Activated CD8-positive, alpha-beta memory T cell treated with anti-CD3 and anti-CD28 coated beads, Interleukin-2, amount 10 ng/mL, durations not matched to agents 7 days and 5 days (primary cell): ENCODE measurements around the gene S100A1. TPM values are rescaled to one million over a fixed set of nuclear protein-coding genes. Genes with fewer than 3 reads are reported as not detected.
"Not testable (repeated sequence)": the region's sequence is repeated elsewhere in the genome, so short reads cannot be mapped to it uniquely, and the experiment has no call there.

Source experiments
- ATAC-seq: fragments of 150-1000 bp; cut with Tn5 transposase; one replicate; pipeline ENCODE4 v1.10.0; 2021; ENCODE audit warnings: moderate library complexity
- CTCF ChIA-PET: fragments of 350-600 bp; sonication (Branson Sonifier 250); formaldehyde crosslinking; loops from one replicate; lab custom pipeline; 2021; ENCODE audit warnings: antibody characterized with exemption; lab: Charles Lee
- DNase-seq: peaks from one replicate; pipeline ENCODE4 v3.0.0-alpha.2; 2020
- H3K27ac Mint-ChIP-seq: one replicate; pipeline ENCODE4 v1.8.0; 2021; ENCODE audit warnings: mild to moderate bottlenecking, mixed read lengths
- H3K27me3 Mint-ChIP-seq: one replicate; pipeline ENCODE4 v1.8.0; 2021; ENCODE audit warnings: mixed read lengths
- H3K36me3 Mint-ChIP-seq: one replicate; pipeline ENCODE4 v1.8.0; 2021; ENCODE audit warnings: mild to moderate bottlenecking, mixed read lengths
- H3K4me1 Mint-ChIP-seq: one replicate; pipeline ENCODE4 v1.8.0; 2021; ENCODE audit warnings: mixed read lengths
- H3K4me3 Mint-ChIP-seq: one replicate; pipeline ENCODE4 v1.8.0; 2021; ENCODE audit warnings: mild to moderate bottlenecking, moderate library complexity, mixed read lengths
- H3K9me3 Mint-ChIP-seq: one replicate; pipeline ENCODE4 v1.8.0; 2022; ENCODE audit warnings: low read depth, mixed read lengths
- total RNA-seq, 2 experiments: library from RNA; stranded (reverse); gene quantifications; one replicate each; pipeline ENCODE4 v1.2.3, GENCODE V29; 2021

S100A1 gene
- total RNA-seq, 2 experiments from 2014 or later = not detected

- Mint-ChIP-seq H3K27ac (no peak overlapping the region), H3K4me3 (no peak overlapping the region), H3K36me3 (peaks cover 65% of the 10 kb centered on the region), H3K27me3 (no peaks in the 10 kb centered on the region), H3K4me1 (peaks cover 34% of the 10 kb centered on the region), H3K9me3 (no peaks in the 10 kb centered on the region)
- CTCF ChIA-PET = no interaction called here
- no peak for ATAC-seq
- no peak for DNase-seq
Observed at GRCh38 chr1:153639280-153639679, 11.0 kb downstream of the S100A1 start.

GRCh38 chr1:153640213-153640612 lies 12.0 kb downstream of the S100A1 start:
- H3K4me3 Mint-ChIP-seq, H3K27me3 Mint-ChIP-seq, DNase-seq, H3K9me3 Mint-ChIP-seq, H3K27ac Mint-ChIP-seq, ATAC-seq, CTCF ChIA-PET: not testable (repeated sequence)
- Mint-ChIP-seq H3K4me1 (peaks cover 31% of the 10 kb centered on the region), H3K36me3 (peaks cover 68% of the 10 kb centered on the region)

- Mint-ChIP-seq H3K27ac (no peak overlapping the region), H3K9me3 (no peaks in the 10 kb centered on the region), H3K4me1 (peaks cover 32% of the 10 kb centered on the region), H3K4me3 (no peak overlapping the region), H3K27me3 (no peaks in the 10 kb centered on the region), H3K36me3 (peaks cover 73% of the 10 kb centered on the region)
- no peak for DNase-seq
- no peak for ATAC-seq
- CTCF ChIA-PET = no interaction called here
Observed at GRCh38 chr1:153640861-153641260, 12.6 kb downstream of the S100A1 start.

- Mint-ChIP-seq H3K27ac (no peak overlapping the region), H3K4me3 (no peak overlapping the region), H3K4me1 (peaks cover 31% of the 10 kb centered on the region), H3K9me3 (no peaks in the 10 kb centered on the region), H3K27me3 (no peaks in the 10 kb centered on the region), H3K36me3 (peaks cover 70% of the 10 kb centered on the region)
- DNase-seq (no peak), ATAC-seq (no peak)
- CTCF ChIA-PET = interaction anchor here (1.4 kb wide), 1 partner anchor 8 kb away, joined by 5 read pairs; the partner anchor contains the start of gene CHTOP
Observed at GRCh38 chr1:153642161-153642560, 13.9 kb downstream of the S100A1 start.

DNA sequence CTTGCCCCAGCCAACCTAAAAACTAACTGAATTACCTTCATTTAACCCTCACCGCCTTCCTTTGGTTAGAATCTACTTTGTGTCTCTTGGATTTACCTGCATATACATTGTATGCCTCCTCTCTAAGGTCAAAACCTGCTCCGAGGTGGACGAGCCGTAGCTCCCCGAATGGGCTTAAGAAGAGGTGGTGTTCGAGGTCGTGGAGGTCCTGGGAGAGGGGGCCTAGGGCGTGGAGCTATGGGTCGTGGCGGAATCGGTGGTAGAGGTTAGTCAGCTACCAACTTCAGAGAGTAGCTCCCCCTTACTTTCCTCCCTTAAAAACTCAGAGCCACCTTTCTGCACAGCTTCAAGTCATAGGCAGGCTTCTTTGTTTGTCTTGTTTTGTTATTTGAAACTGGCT lies 14.9 kb downstream of the S100A1 start:
- H3K27ac Mint-ChIP-seq = no peak overlapping the region
- H3K4me1 Mint-ChIP-seq = peaks cover 29% of the 10 kb centered on the region
- no peaks in the 10 kb centered on the region for H3K9me3 Mint-ChIP-seq
- no peaks in the 10 kb centered on the region for H3K27me3 Mint-ChIP-seq
- DNase-seq (no peak), ATAC-seq (no peak)
- no peak overlapping the region for H3K4me3 Mint-ChIP-seq
- CTCF ChIA-PET = interaction anchor here (0.9 to 1.6 kb wide), 4 partner anchors 9 to 37 kb away, joined by 3 to 6 read pairs (median 4); partner anchors contain the start of gene CHTOP
- peaks cover 69% of the 10 kb centered on the region for H3K36me3 Mint-ChIP-seq

DNA sequence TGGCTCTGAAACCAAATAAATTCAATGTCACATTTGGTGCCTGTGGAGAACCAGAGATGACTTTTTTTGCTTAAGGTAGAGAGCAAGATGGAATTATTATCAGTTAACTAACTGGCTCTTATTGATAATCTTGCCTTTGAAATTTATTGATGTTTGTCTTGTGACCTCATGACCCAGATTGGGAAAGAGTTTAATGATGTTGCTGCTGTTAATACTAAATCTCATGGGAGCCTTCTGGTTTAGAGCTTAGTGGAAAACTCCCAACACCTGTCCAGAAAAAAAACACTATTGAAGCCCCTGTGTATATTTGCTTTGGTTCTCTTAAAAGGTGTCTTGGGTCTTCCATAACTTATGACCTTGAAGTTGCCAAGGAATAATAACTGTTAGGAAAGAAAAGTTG lies 15.6 kb downstream of the S100A1 start:
- H3K27me3 Mint-ChIP-seq = no peaks in the 10 kb centered on the region

GRCh38 chr1:153646672-153647345 lies 18.6 kb downstream of the S100A1 start:
- no peaks in the 10 kb centered on the region for H3K9me3 Mint-ChIP-seq
- DNase-seq = no peak
- no peak overlapping the region for H3K4me3 Mint-ChIP-seq
- CTCF ChIA-PET = interaction anchor here (0.9 to 1.7 kb wide), 2 partner anchors 10 to 113 kb away, joined by 3 to 5 read pairs; no protein-coding TSS in a partner anchor
- peaks cover 46% of the 10 kb centered on the region for H3K36me3 Mint-ChIP-seq
- H3K27ac Mint-ChIP-seq = peak overlapping the region; percentile 63
- ATAC-seq = no peak
- H3K4me1 Mint-ChIP-seq = peaks cover 33% of the 10 kb centered on the region
- H3K27me3 Mint-ChIP-seq = no peaks in the 10 kb centered on the region

More for the DNA sequence above, 15.6 kb downstream of the S100A1 start:
- H3K4me1 Mint-ChIP-seq = peaks cover 29% of the 10 kb centered on the region
- H3K27ac Mint-ChIP-seq = no peak overlapping the region
- DNase-seq = no peak
- H3K9me3 Mint-ChIP-seq = no peaks in the 10 kb centered on the region
- CTCF ChIA-PET = interaction anchor here (1.0 to 1.6 kb wide), 3 partner anchors 9 to 36 kb away, joined by 3 to 6 read pairs (median 5); partner anchors contain the start of gene CHTOP
- no peak overlapping the region for H3K4me3 Mint-ChIP-seq
- peaks cover 64% of the 10 kb centered on the region for H3K36me3 Mint-ChIP-seq
- ATAC-seq = no peak

DNA sequence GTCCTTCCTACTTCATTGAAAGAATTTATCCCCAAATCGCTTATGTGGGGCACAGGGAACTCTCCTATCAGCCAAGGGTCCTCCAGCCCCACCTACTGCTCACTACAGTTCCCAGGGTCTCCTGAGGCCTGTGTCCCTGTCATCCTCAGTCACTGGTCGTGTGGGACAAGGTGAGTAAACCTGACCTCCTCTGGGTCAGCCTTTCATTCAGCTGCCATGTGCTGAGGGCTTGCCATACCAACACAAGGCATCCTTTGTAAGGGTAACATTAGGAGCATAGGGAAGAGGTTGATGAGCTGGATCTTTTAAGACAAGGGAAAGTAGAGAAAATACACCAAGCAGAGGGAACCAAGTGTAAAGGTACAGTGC lies 19.1 kb downstream of the S100A1 start:
- Mint-ChIP-seq H3K4me3 (no peak overlapping the region), H3K4me1 (peaks cover 30% of the 10 kb centered on the region), H3K27me3 (no peaks in the 10 kb centered on the region), H3K36me3 (peaks cover 43% of the 10 kb centered on the region), H3K9me3 (no peaks in the 10 kb centered on the region), H3K27ac (no peak overlapping the region)
- CTCF ChIA-PET = interaction anchor here (0.9 to 1.7 kb wide), 2 partner anchors 10 to 114 kb away, joined by 3 to 5 read pairs; no protein-coding TSS in a partner anchor
- no peak for ATAC-seq
- no peak for DNase-seq

- Mint-ChIP-seq H3K27ac (no peak overlapping the region), H3K4me1 (peaks cover 28% of the 10 kb centered on the region), H3K27me3 (no peaks in the 10 kb centered on the region), H3K36me3 (peaks cover 36% of the 10 kb centered on the region), H3K9me3 (no peaks in the 10 kb centered on the region), H3K4me3 (no peak overlapping the region)
- ATAC-seq (no peak), DNase-seq (no peak)
- CTCF ChIA-PET = no interaction called here
Observed at GRCh38 chr1:153648000-153648643, 19.9 kb downstream of the S100A1 start.

- H3K4me3 Mint-ChIP-seq = no peak overlapping the region
- ATAC-seq = peak; percentile 24
- H3K27ac Mint-ChIP-seq = peak overlapping the region; percentile 9
- H3K4me1 Mint-ChIP-seq = peaks cover 22% of the 10 kb centered on the region
- H3K36me3 Mint-ChIP-seq = peaks cover 26% of the 10 kb centered on the region
- H3K27me3 Mint-ChIP-seq = no peaks in the 10 kb centered on the region
- no peaks in the 10 kb centered on the region for H3K9me3 Mint-ChIP-seq
- CTCF ChIA-PET = interaction anchor here (0.6 kb wide), 1 partner anchor 21 kb away, joined by 3 read pairs; the partner anchor contains the start of gene S100A1
- DNase-seq = no peak
Observed at GRCh38 chr1:153649137-153649862, 21.1 kb downstream of the S100A1 start.

DNA sequence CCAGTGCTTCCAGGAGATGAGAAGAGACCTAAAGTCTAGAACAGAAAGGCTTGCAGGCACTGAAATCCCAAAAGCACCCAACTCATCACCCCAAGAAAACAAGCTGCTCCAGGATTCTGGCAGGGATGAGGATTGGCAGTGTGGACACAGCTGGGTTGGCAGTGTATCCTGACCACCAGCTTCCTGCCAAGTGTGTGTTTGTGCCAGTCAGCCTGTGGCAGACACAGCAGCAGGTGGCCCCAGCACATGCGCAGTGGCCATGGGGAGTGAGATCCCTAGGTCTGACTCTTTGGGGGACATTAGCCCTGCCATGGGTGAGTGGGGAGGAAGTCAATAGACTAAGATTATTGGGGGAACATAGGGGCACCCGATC lies 21.6 kb downstream of the S100A1 start:
- Mint-ChIP-seq H3K27ac (peak overlapping the region; percentile 9), H3K36me3 (peaks cover 22% of the 10 kb centered on the region), H3K4me3 (no peak overlapping the region), H3K4me1 (peaks cover 22% of the 10 kb centered on the region), H3K27me3 (no peaks in the 10 kb centered on the region), H3K9me3 (no peaks in the 10 kb centered on the region)
- no peak for DNase-seq
- CTCF ChIA-PET = interaction anchor here (0.6 kb wide), 1 partner anchor 22 kb away, joined by 3 read pairs; the partner anchor contains the start of gene S100A1
- ATAC-seq = no peak

GRCh38 chr1:153651771-153652170 lies 23.5 kb downstream of the S100A1 start:
- Mint-ChIP-seq H3K27ac (no peak overlapping the region), H3K36me3 (peaks cover 4% of the 10 kb centered on the region), H3K27me3 (no peaks in the 10 kb centered on the region), H3K4me3 (no peak overlapping the region), H3K9me3 (no peaks in the 10 kb centered on the region), H3K4me1 (peaks cover 8% of the 10 kb centered on the region)
- CTCF ChIA-PET = interaction anchor here (0.7 to 1.0 kb wide), 2 partner anchors 20 to 335 kb away, joined by 3 read pairs; partner anchors contain the start of gene RAB13
- no peak for DNase-seq
- no peak for ATAC-seq
